Trophoblast cell (in vitro differentiated cells and primary cell): Measurements from ENCODE around the gene OR51V1.

ENCODE experiments used
- DNase-seq, 2 donors: peaks; one replicate each; pipeline ENCODE4 v3.0.0-alpha.2; 2016
- H2AFZ ChIP-seq: 2 replicates; pipeline ENCODE4 v1.6.1; 2013; ENCODE audit warnings: low read length, moderate library complexity, mild to moderate bottlenecking; ENCODE audit not compliant: insufficient read depth, poor library complexity
- H2AK5ac ChIP-seq: 2 replicates; pipeline ENCODE4 v1.6.1; 2013; ENCODE audit warnings: mild to moderate bottlenecking, low read length
- H2BK120ac ChIP-seq: 2 replicates; pipeline ENCODE4 v1.6.1; 2013; ENCODE audit warnings: low read length, mild to moderate bottlenecking, moderate library complexity; ENCODE audit not compliant: insufficient read depth, poor library complexity
- H2BK12ac ChIP-seq: 2 replicates; pipeline ENCODE4 v1.6.1; 2013; ENCODE audit warnings: mild to moderate bottlenecking, low read length, moderate library complexity
- H2BK5ac ChIP-seq: 2 replicates; pipeline ENCODE4 v1.6.1; 2013; ENCODE audit warnings: low read length, low read depth, moderate library complexity, mild to moderate bottlenecking; ENCODE audit not compliant: poor library complexity
- H3K14ac ChIP-seq: 2 replicates; pipeline ENCODE4 v1.6.1; 2013; ENCODE audit warnings: mild to moderate bottlenecking, low read length
- H3K18ac ChIP-seq: 2 replicates; pipeline ENCODE4 v1.6.1; 2013; ENCODE audit warnings: mild to moderate bottlenecking, low read length
- H3K23ac ChIP-seq: 2 replicates; pipeline ENCODE4 v1.6.1; 2013; ENCODE audit warnings: low read length
- H3K27ac ChIP-seq: 2 replicates; pipeline ENCODE4 v1.5.1; 2013; ENCODE audit warnings: low read depth, mild to moderate bottlenecking, inconsistent platforms, low read length, moderate library complexity
- H3K27me3 ChIP-seq: 2 replicates; pipeline ENCODE4 v1.6.1; 2013; ENCODE audit warnings: inconsistent platforms, mild to moderate bottlenecking, low read length, moderate library complexity; ENCODE audit not compliant: insufficient read depth
- H3K36me3 ChIP-seq, 2 experiments: 1 replicate in 1 of 2; 2 replicates in 1 of 2; pipeline ENCODE4 v1.6.1; 2013; ENCODE audit warnings: low read length in 2 of 2, mild to moderate bottlenecking in 2 of 2, moderate library complexity in 1 of 2; ENCODE audit not compliant: insufficient read depth in 2 of 2, control insufficient read depth in 1 of 2
- H3K4ac ChIP-seq: 2 replicates; pipeline ENCODE4 v1.6.1; 2013; ENCODE audit warnings: low read depth, mild to moderate bottlenecking, low read length, moderate library complexity
- H3K4me1 ChIP-seq, 2 experiments: 1 replicate in 1 of 2; 2 replicates in 1 of 2; pipeline ENCODE4 v1.6.1; 2013; ENCODE audit warnings: low read length in 2 of 2, mild to moderate bottlenecking in 2 of 2, moderate library complexity in 1 of 2; ENCODE audit not compliant: insufficient read depth in 2 of 2, control insufficient read depth in 1 of 2
- H3K4me2 ChIP-seq: 2 replicates; pipeline ENCODE4 v1.6.1; 2013; ENCODE audit warnings: inconsistent platforms, mild to moderate bottlenecking, low read length, moderate library complexity
- H3K4me3 ChIP-seq: 2 replicates; pipeline ENCODE4 v1.5.1; 2013; ENCODE audit warnings: mild to moderate bottlenecking, low read depth, low read length, inconsistent platforms
- H3K79me1 ChIP-seq: one replicate; pipeline ENCODE4 v1.6.1; 2013; ENCODE audit warnings: low read length
- H3K79me2 ChIP-seq: 2 replicates; pipeline ENCODE4 v1.6.1; 2013; ENCODE audit warnings: low read length, mild to moderate bottlenecking; ENCODE audit not compliant: control insufficient read depth, insufficient read depth, poor library complexity
- H3K9ac ChIP-seq: 2 replicates; pipeline ENCODE4 v1.6.1; 2013; ENCODE audit warnings: mild to moderate bottlenecking, low read length
- H3K9me3 ChIP-seq: 2 replicates; pipeline ENCODE4 v1.6.1; 2013; ENCODE audit warnings: low read depth, mild to moderate bottlenecking, control low read depth, inconsistent platforms, low read length; ENCODE audit not compliant: insufficient read depth
- H4K12ac ChIP-seq: 2 replicates; pipeline ENCODE4 v1.6.1; 2013; ENCODE audit warnings: low read depth, mild to moderate bottlenecking, low read length, moderate library complexity
- H4K8ac ChIP-seq: 2 replicates; pipeline ENCODE4 v1.6.1; 2013; ENCODE audit warnings: low read depth, mild to moderate bottlenecking, low read length, moderate library complexity
- H4K91ac ChIP-seq: one replicate; pipeline ENCODE4 v1.6.1; 2013; ENCODE audit warnings: low read depth, mild to moderate bottlenecking, low read length, moderate library complexity
- WGBS: extraction: QIAGEN DNeasy Blood & Tissue Kit; methylation state at CpG from one replicate; pipeline ENCODE4 v1.1.7; 2013; ENCODE audit warnings: missing lambda C conversion rate; ENCODE audit not compliant: insufficient read length, insufficient coverage; ENCODE audit errors: extremely low coverage; 5-methylcytosine and 5-hydroxymethylcytosine counted together

OR51V1 gene

GRCh38 chr11:5230266-5230665 lies 29.8 kb upstream of the OR51V1 start:
- no peaks in the 10 kb centered on the region for H3K4me1 ChIP-seq
- H2BK120ac ChIP-seq: no peak overlapping the region
- H3K18ac ChIP-seq: no peak overlapping the region
- H4K8ac ChIP-seq: no peak overlapping the region
- no peak overlapping the region for H2BK12ac ChIP-seq
- no peak overlapping the region for H3K4me3 ChIP-seq
- DNase-seq: no peak
- WGBS: 100% methylated on average over 1 of the region's 1 CpG
- no peaks in the 10 kb centered on the region for H3K79me2 ChIP-seq
- H3K79me1 ChIP-seq: no peaks in the 10 kb centered on the region
- H3K4me2 ChIP-seq: no peak overlapping the region
- H3K23ac ChIP-seq: no peak overlapping the region
- H3K4ac ChIP-seq: no peak overlapping the region
- H3K27ac ChIP-seq: no peak overlapping the region
- no peaks in the 10 kb centered on the region for H3K27me3 ChIP-seq
- H3K36me3 ChIP-seq: peaks cover 0 to 1% of the 10 kb centered on the region in 2 experiments
- H2AFZ ChIP-seq: no peak overlapping the region
- no peak overlapping the region for H3K9ac ChIP-seq
- H4K12ac ChIP-seq: no peak overlapping the region
- no peak overlapping the region for H2AK5ac ChIP-seq
- H2BK5ac ChIP-seq: no peak overlapping the region
- no peak overlapping the region for H3K14ac ChIP-seq
- no peak overlapping the region for H4K91ac ChIP-seq
- H3K9me3 ChIP-seq: peaks cover 1% of the 10 kb centered on the region

DNA sequence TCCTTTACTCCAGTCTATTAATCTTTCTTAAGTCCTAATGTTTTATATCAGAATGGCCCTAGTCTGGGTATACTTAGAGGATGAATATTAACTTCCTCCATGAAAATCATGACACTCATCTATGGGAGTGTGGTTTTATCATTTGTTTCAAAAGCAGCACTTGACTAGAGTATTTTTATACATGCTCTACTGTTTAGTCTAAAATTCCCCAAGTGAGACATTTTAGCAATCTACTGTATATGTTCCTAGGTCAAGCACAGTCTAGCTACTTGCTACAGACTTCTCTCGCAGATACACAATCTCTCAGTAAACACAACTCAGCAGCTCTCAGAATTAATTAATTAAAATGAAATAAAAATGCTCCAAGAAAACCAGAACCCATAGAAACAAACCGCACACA lies 29.3 kb upstream of the OR51V1 start:
- no peak overlapping the region for H3K4me3 ChIP-seq
- no peaks in the 10 kb centered on the region for H3K27me3 ChIP-seq
- H2AFZ ChIP-seq: no peak overlapping the region
- WGBS: no CpG with 5 or more reads among the region's 2 CpGs
- H3K4ac ChIP-seq: no peak overlapping the region
- H3K4me2 ChIP-seq: no peak overlapping the region
- no peaks in the 10 kb centered on the region for H3K79me2 ChIP-seq
- H2BK5ac ChIP-seq: no peak overlapping the region
- no peaks in the 10 kb centered on the region for H3K4me1 ChIP-seq
- H3K9me3 ChIP-seq: peaks cover 1% of the 10 kb centered on the region
- H3K9ac ChIP-seq: no peak overlapping the region
- no peak overlapping the region for H3K14ac ChIP-seq
- no peak overlapping the region for H4K8ac ChIP-seq
- no peak overlapping the region for H4K91ac ChIP-seq
- no peak overlapping the region for H2AK5ac ChIP-seq
- H3K79me1 ChIP-seq: no peaks in the 10 kb centered on the region
- no peak overlapping the region for H2BK120ac ChIP-seq
- H3K23ac ChIP-seq: no peak overlapping the region
- H3K36me3 ChIP-seq: peaks cover 0 to 1% of the 10 kb centered on the region in 2 experiments
- DNase-seq: no peak
- H3K27ac ChIP-seq: no peak overlapping the region
- no peak overlapping the region for H2BK12ac ChIP-seq
- H4K12ac ChIP-seq: no peak overlapping the region
- H3K18ac ChIP-seq: no peak overlapping the region

- Histone ChIP-seq H3K23ac (no peak overlapping the region), H3K4me3 (no peak overlapping the region), H3K4me1 (no peaks in the 10 kb centered on the region), H3K36me3 (peaks cover 0 to 1% of the 10 kb centered on the region in 2 experiments), H4K8ac (no peak overlapping the region), H3K27me3 (no peaks in the 10 kb centered on the region), H2BK12ac (no peak overlapping the region), H3K4ac (no peak overlapping the region), H3K9me3 (peaks cover 1% of the 10 kb centered on the region), H3K4me2 (no peak overlapping the region), H3K79me2 (no peaks in the 10 kb centered on the region), H2BK5ac (no peak overlapping the region), H2AFZ (no peak overlapping the region), H3K14ac (no peak overlapping the region), H3K9ac (no peak overlapping the region), H2BK120ac (no peak overlapping the region), H3K79me1 (no peaks in the 10 kb centered on the region), H3K18ac (no peak overlapping the region), H3K27ac (no peak overlapping the region), H4K91ac (no peak overlapping the region), H2AK5ac (no peak overlapping the region), H4K12ac (no peak overlapping the region)
- no peak for DNase-seq
- WGBS: no CpG with 5 or more reads among the region's 1 CpG
Measured at GRCh38 chr11:5229356-5229755, 28.9 kb upstream of the OR51V1 start.

- 100% methylated on average over 2 of the region's 5 CpGs for WGBS
- no peaks in the 10 kb centered on the region for H3K27me3 ChIP-seq
Measured at GRCh38 chr11:5228124-5228523, 27.6 kb upstream of the OR51V1 start.

More at GRCh38 chr11:5228124-5228523, 27.6 kb upstream of the OR51V1 start:
- Histone ChIP-seq H4K12ac (no peak overlapping the region), H2AFZ (no peak overlapping the region), H2BK5ac (no peak overlapping the region), H3K79me1 (no peaks in the 10 kb centered on the region), H3K4me3 (no peak overlapping the region), H3K4ac (no peak overlapping the region), H2AK5ac (no peak overlapping the region), H3K9ac (no peak overlapping the region), H3K79me2 (no peaks in the 10 kb centered on the region), H3K36me3 (no peaks in the 10 kb centered on the region), H2BK120ac (no peak overlapping the region), H3K9me3 (peaks cover 1% of the 10 kb centered on the region), H3K14ac (no peak overlapping the region), H3K27ac (no peak overlapping the region), H3K4me2 (no peak overlapping the region), H4K91ac (no peak overlapping the region), H3K23ac (no peak overlapping the region), H2BK12ac (no peak overlapping the region), H4K8ac (no peak overlapping the region), H3K18ac (no peak overlapping the region), H3K4me1 (no peaks in the 10 kb centered on the region)
- no peak for DNase-seq
